Activated T-cell treated with anti-CD3 and anti-CD28 coated beads for 1 hour (primary cell): ENCODE results near the gene BABAM2.
"Not testable (repeated sequence)": the region's sequence is repeated elsewhere in the genome, so short reads cannot be mapped to it uniquely, and the experiment has no call there.

Experiments used
- DNase-seq: peaks from one replicate; pipeline ENCODE4 v3.0.0-alpha.2; 2020; ENCODE audit warnings: low read depth

BABAM2 gene

DNA sequence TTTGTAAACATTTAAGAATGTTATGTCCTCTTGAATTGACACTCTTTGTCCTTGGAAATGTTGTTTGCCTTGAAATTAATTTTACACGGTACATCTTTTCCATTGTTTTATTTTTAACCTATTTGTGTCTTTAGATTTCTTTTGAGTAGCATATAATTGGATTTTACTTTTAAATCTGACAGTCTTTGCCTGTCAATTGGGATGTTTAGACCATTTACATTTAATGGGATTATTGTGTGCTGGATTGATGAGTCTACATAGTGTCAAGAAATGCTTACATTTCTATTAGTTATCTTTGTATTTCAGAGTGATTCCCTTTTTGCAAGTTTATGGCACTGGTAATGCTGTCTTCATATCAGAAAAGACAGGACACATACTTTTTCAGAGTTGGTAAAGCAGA is 61.5 kb downstream of the BABAM2 start:
- DNase-seq: no peak

DNA sequence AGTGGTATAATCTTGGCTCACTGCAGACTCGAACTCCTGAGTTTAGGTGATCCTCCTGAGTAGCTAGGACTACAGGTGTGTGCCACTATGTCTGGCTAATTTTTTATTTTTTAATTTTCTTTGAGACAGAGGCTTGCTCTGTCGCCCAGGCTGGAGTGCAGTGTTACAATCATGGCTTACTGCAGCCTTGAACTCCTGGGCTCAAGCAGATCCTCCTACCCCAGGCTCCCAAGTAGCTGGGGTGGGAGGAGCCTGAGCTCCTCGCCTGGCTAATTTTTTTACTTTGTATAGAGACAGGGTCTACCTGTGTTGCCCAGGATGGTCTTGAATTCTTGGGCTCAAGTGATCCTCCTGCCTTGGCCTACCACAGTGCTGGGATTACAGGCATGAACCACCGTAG is 62.5 kb downstream of the BABAM2 start:
- no peak for DNase-seq

DNA sequence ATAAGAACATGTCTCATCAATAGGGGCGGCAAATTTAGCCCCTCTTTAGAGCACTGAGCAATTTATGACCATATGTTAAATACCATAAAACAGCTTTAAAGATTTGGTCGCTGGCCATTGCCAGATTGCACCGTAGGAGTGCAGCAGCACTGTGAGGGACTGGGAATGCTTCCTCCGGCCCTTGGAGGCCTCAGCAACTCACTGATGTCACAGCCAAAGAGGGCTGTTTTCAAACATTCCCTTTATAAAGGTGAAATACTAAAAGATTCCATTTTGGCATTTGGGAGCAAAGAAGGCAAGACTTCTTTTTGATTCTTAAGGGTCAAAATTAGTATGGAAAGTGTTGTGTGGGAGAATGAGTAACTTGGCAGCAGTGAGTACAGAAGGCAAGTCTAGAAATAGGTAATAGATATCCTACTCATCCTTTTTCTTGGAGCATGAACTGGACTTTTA is 63.7 kb downstream of the BABAM2 start:
- no peak for DNase-seq

GRCh38 chr2:27954771-27955383 is 64.3 kb downstream of the BABAM2 start:
- no peak for DNase-seq

DNA sequence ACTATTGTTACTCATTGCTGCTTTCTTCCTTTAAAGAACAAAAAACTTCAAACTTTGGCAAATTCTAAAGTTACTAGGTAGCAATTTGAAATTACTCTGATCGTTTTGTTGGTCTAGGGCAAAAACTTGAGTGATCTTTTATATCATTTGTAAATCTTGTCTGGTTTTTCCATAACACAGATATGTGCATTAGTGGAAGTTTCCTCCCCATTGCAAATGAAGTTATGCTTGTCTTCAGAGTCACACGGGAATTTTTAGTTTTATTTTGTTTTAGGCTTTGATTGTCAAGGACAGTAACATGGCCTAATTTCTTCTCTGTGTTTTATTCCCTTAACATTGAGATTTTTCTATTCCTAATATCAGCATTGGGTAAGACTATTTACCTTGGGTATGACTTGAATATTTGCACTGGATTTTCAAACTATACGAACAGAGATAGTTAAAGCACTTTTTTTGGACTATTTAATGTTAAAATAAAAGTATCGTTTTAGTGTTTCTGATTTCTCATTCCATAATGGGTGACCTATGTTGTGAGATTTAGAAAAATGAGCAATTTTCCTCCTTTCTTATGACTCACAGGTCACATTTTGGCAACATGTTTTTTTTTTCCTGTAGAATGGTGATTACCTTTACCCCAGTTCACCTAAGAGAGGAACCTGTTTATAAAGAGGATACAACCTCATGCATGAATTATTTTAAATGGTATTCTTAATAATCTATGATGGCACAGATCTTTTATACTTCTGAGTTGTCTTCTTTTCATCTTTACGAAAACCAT is 65.0 kb downstream of the BABAM2 start:
- no peak for DNase-seq

GRCh38 chr2:27956888-27957287 is 66.4 kb downstream of the BABAM2 start:
- no peak for DNase-seq

- DNase-seq: no peak
Measured at GRCh38 chr2:27958711-27959378, 68.3 kb downstream of the BABAM2 start.

GRCh38 chr2:27959496-27959895 is 69.0 kb downstream of the BABAM2 start:
- no peak for DNase-seq

DNA sequence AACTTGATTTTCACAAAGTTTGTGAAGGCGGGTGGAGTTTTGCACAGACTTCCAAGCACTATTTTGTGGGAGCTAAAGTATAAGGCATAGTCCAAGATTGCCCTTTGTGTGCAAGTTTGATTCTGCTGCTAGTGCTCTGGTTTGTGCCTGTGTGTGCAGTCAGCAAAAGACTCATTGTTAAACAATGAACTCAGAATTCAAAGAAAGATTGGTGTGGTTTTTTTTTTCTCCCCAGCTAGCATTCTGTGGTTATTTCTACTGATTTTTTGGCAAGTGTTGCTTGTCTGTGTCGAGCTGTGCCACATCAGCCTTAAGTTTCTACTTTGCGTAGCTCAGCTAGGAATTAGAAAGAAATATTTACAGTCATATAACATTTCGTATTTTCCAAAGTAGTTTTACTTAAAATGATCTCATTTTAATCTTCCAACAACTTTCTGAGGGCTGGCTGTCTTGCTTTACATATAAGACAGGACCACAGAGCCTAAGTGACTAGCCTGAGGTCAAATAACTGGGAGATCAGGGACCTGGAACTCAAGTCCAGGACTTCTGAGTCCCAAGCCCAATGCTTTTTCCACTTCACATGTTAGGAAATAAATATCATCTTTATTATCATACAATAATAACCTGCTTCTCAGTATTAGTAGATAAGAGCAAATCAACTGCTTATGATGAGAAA is 69.8 kb downstream of the BABAM2 start:
- no peak for DNase-seq

DNA sequence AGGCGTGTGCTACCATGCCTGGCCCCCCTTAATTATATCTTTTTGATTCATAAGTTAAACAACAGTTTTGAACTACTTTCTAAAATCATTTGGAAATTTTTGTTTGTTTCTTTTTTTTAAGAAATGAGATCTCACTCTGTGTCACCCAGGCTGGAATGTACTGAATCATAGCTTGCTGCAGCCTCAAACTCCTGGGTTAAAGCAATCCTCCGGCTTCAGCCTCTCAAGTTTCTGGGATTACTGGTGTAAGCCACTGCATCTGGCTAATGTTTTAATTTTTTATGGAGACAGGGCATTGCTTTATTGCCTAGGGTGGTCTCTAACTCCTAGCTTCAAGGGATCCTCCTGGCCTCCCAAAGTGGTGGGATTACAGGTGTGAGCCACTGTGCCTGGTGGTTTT is 71.5 kb downstream of the BABAM2 start:
- DNase-seq: no peak

GRCh38 chr2:27963472-27963871 is 72.9 kb downstream of the BABAM2 start:
- no peak for DNase-seq

DNA sequence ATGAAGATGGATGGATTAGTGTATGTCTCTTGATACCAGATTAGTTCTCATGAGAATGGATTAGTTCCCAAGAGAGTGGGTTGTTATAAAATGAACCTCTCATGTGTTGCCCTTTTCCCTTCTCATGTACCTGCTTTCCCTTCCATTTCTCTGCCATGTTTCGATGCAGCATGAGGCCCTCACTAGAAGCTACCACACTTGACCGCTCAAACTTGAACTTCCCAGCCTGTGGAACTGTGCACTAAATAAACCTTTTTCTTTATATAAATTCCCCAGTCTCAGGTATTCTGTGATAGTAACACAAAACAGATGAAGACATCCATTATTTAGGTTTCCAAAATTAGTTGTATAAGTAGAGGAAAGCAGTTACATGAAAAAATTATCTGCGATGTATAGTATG is 73.5 kb downstream of the BABAM2 start:
- no peak for DNase-seq

GRCh38 chr2:27965841-27966240 is 75.3 kb downstream of the BABAM2 start:
- DNase-seq: no peak

GRCh38 chr2:27966466-27966865 is 75.9 kb downstream of the BABAM2 start:
- DNase-seq: no peak

DNA sequence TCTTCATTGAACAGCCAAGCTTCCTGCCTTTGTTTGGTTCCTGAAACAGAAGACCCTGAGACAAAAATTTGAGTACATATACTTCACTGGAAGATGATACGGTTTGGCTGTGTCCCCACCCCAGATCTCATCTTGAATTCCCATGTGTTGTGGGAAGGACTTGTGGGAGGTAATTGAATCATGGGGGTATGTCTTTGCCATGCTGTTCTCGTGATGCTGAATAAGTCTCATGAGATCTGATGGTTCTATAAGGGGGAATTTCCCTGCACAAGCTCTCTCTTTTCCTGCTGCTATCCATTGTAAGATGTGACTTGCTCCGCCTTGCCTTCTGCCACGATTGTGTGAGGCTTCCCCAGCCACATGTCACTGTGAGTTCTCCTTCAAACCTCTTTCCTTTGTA is 76.5 kb downstream of the BABAM2 start:
- DNase-seq: no peak

- not testable (repeated sequence) for DNase-seq
Measured at GRCh38 chr2:27968045-27968444, 77.5 kb downstream of the BABAM2 start.

DNA sequence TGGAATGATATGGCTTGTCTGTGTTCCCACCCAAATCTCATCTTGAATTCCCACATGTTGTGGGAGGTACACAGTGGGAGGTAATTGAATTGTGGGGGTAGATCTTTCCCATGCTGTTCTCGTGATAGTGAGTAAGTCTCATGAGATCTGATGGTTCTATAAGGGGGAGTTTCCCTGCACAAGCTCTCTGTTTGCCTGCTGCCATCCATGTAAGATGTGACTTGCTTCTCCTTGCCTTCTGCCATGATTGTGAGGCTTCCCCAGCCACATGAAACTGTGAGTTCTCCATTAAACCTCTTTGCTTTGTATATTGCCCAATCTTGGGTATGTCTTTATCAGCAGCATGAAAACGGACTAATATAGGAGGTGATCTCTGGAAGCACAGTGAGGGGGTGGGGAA is 78.4 kb downstream of the BABAM2 start:
- DNase-seq: not testable (repeated sequence)

- DNase-seq: no peak
Measured at GRCh38 chr2:27972311-27972710, 81.8 kb downstream of the BABAM2 start.

GRCh38 chr2:27973592-27973991 is 83.1 kb downstream of the BABAM2 start:
- DNase-seq: no peak

- DNase-seq: no peak
Measured at GRCh38 chr2:27976308-27976707, 85.8 kb downstream of the BABAM2 start.

DNA sequence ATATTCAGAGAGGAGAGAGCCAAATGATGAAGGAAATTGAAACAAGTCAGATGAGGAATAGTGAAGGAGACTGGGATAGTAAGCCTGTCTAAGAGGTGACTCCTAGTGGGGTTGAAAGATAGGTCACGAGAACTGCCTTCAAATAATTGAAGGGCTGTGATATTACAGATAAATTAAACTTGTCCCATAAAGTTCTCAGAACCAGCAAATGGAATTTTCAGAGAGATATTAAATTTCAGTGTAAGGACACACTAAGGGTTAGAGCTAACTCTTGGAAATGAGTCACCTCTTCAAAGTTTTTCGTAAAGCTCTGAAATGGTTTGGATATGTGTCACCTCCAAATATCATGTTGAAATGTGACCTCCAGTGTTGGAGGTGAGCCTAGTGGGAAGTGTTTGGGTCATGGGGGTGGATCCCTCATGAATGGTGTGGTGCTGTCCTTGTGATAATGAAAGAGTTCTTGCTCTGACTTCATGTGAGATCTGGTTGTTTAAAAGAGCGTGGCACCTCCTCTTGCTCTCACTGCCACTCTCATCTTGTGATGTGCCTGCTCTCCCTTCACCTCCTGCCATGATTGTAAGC is 87.3 kb downstream of the BABAM2 start:
- DNase-seq: no peak

GRCh38 chr2:27978761-27979160 is 88.2 kb downstream of the BABAM2 start:
- DNase-seq: not testable (repeated sequence)
